ENCODE results near the gene PRAMEF14. TPM values are rescaled to one million over a fixed set of nuclear protein-coding genes. Genes with fewer than 3 reads are reported as not detected.
"Not testable (repeated sequence)": the region's sequence is repeated elsewhere in the genome, so short reads cannot be mapped to it uniquely, and the experiment has no call there.

Gene PRAMEF14, protein sequence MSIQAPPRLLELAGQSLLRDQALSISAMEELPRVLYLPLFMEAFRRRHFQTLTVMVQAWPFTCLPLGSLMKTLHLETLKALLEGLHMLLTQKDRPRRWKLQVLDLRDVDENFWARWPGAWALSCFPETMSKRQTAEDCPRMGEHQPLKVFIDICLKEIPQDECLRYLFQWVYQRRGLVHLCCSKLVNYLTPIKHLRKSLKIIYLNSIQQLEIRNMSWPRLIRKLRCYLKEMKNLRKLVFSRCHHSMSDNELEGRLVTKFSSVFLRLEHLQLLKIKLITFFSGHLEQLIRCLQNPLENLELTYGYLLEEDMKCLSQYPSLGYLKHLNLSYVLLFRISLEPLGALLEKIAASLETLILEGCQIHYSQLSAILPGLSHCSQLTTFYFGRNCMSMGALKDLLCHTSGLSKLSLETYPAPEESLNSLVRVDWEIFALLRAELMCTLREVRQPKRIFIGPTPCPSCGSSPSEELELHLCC
- not detected for polyA plus RNA-seq (2012; ENCODE audit: insufficient read depth, insufficient read length)

DNA sequence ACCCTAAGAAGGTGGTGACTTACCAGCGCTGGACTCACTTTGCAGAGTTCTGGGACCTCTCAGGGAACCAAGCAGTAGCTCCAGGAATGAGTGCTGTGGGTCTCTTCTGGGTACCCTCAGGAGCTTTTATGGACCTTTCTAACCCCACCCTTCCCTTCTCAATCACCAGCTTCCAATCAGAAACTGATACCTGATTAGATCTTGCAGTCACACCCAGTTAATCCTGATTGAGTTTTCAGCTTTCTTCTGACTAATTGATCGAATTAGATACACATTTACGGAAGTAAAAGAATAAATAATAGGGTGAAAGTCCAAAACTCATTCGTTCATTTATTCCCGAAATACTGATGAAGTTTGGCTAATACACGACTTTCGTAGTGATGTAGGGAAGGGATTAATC, at the start of gene PRAMEF14:
PRAMEF14 (minus strand) TSS at position 101 of the 400 bp plus-strand sequence. CDS start 1,820 bp downstream, outside the sequence.
- not testable (repeated sequence) for H3K4me3 ChIP-seq (ENCODE audit: low read length); DNase-seq (ENCODE audit: low read depth, low spot score)

DNA sequence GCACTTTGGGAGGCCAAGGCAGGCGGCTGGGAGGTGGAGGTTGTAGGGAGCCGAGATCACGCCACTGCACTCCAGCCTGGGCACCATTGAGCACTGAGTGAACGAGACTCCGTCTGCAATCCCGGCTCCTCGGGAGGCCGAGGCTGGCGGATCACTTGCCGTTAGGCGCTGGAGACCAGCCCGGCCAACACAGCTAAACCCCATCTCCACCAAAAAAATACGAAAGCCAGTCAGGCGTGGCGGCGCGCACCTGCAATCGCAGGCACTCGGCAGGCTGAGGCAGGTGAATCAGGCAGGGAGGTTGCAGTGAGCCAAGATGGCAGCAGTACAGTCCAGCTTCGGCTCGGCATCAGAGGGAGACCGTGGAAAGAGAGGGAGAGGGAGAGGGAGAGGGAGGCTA, 48.4 kb upstream of the PRAMEF14 start:
- H3K4me3 ChIP-seq (ENCODE audit: low read length); DNase-seq (ENCODE audit: low read depth, low spot score): not testable (repeated sequence)

DNA sequence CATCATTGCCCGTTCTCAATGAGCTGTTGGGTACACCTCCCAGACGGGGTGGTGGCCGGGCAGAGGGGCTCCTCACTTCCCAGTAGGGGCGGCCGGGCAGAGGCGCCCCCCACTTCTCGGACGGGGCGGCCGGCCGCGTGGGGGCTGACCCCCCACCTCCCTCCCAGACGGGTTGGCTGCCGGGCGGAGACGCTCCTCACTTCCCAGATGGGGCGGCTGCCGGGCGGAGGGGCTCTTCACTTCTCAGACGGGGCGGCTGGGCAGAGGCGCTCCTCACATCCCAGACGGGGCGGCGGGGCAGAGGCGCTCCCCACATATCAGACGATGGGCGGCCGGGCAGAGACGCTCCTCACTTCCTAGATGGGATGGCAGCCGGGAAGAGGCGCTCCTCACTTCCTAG, 47.8 kb upstream of the PRAMEF14 start:
- H3K4me3 ChIP-seq (ENCODE audit: low read length); DNase-seq (ENCODE audit: low read depth, low spot score): not testable (repeated sequence)

DNA sequence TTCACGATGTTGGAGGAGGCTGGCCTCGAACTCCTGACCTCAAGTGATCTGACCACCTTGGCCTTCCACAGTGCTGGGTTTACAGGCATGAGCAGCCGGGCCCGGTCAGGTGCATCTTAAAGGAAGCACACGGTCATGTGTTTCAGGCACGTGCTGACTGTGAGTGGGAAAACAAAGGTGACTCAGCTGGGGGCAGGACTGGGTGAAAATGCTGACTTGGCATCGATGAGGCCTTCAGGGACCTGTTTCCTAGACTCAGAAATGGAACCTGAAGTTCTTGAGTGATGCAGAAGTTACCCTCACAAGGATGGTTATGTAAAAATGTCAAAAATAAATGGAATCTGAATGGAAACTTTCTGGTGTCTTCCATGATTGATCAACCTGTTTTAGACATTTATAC, 46.1 kb upstream of the PRAMEF14 start:
- not testable (repeated sequence) for DNase-seq (ENCODE audit: low read depth, low spot score); H3K4me3 ChIP-seq (ENCODE audit: low read length)

DNA sequence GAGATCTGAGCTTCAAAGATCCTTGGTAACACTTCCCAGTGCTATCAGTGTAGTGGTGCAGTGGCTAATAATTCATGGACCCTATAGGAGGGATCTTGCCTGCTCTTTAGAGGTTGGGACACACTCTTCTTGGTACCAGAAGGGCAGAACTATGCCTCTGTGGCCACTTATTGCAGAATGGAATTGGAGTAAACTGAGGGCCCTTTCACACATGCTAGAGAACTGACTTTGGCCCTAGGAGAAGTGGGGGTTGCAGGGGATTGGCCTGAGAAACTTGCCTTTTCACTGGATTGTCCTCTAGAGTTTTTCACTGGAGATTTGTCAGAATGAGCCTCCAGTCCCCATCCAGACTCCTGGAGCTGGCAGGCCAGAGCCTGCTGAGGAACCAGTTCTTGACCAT, 42.4 kb upstream of the PRAMEF14 start, which contains the start of gene PRAMEF17:
PRAMEF17 (plus strand) TSS at position 301 of the 400 bp plus-strand sequence; CDS start at position 327, 26 bp downstream.
- not testable (repeated sequence) for DNase-seq (ENCODE audit: low read depth, low spot score); H3K4me3 ChIP-seq (ENCODE audit: low read length)

DNA sequence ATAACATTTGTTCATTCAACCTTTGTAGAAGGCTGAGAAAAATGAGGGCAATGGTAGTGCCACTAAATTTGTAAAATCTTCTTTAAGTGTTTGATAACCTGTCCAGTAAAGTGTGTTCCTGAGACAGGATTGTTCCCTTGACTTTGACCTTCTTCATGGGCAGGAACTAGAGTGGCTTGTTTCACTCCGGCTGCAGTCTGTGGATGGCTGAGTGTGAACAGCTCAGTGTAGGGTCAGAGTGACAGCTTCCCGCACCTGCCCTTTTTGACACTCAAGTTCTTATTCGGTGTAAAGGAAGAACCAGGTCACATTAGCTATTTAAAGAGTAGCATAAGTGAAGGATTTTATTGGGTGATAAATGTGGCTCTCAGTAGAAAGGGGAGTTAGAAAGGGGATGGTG, 33.4 kb upstream of the PRAMEF14 start:
- not testable (repeated sequence) for H3K4me3 ChIP-seq (ENCODE audit: low read length); DNase-seq (ENCODE audit: low read depth, low spot score)

DNA sequence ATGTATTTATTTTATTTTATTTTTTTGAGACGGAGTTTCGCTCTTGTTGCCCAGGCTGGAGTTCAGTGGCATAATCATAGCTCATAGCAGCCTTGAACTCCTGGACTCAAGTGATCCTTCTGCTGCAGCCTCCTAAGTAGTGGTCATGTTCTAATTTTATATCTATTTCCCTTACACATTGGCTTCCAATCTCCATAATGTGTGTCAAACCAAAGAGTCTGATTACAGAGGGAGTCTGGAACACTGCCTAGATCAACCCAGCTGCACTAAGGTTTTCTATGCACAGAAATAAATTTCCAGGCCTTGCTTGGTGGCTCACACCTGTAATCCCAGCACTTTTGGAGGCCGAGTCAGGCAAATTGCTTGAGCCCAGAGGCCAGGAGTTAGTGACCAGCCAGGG, 32.0 kb upstream of the PRAMEF14 start:
- not testable (repeated sequence) for DNase-seq (ENCODE audit: low read depth, low spot score); H3K4me3 ChIP-seq (ENCODE audit: low read length)

DNA sequence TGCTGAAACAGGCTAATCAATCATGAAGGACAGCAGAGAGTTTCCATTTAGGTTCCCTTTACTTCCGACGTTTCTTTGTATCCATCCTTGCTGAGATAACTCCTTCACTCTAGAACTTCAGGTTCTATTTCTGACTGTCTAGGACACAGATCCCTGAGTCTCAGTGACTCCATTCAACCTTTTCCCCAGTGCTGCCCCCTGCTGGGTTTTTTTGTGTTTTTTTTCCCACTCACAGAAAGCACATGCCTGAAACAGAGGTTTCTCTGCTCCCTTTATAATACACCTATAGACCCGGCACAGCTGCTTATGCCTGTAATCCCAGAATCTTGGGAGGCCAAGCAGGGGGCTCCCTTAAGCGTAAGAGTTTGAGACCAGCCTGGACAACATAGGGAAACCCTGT, 21.6 kb upstream of the PRAMEF14 start:
- peak; percentile 32 for DNase-seq (ENCODE audit: low read depth, low spot score)
- not testable (repeated sequence) for H3K4me3 ChIP-seq (ENCODE audit: low read length)

DNA sequence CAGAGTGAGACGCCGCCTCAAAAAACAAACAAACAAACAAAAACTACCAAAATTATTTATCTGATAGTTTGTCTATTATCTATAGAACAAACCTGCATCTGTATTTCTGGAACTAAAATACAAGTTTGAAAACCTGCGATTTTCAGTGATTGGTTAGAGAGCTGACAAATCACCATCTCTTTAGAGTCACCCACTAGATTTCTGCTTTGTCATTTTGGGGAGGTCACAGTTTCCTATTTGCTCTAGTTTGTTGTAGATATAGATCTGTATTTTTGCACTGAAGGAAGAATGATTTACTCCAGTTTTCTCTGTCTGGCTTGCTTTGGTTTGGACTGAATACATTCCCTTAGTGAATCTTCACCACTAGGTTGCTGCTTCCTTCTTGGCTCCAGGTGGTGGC, 19.6 kb upstream of the PRAMEF14 start:
- not testable (repeated sequence) for DNase-seq (ENCODE audit: low read depth, low spot score); H3K4me3 ChIP-seq (ENCODE audit: low read length)

DNA sequence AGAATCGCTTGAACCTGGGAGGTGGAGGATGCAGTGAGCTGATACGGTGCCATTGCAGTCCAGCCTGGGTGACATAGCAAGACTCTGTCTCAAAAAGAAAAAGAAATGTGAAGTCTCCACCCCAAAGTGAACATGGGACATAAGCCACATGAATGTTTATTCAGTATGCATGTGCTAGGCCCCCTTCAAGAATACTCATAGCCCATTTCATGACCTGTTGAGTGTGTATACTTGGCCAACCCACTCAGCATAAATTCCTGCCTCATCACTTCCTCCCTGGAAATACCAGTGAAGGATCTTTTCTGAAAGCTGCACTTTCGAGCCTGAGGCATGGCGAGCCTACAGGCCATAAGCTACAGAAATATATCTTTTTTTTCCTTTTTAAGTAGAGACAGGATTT, 18.0 kb upstream of the PRAMEF14 start:
- H3K4me3 ChIP-seq (ENCODE audit: low read length); DNase-seq (ENCODE audit: low read depth, low spot score): not testable (repeated sequence)

DNA sequence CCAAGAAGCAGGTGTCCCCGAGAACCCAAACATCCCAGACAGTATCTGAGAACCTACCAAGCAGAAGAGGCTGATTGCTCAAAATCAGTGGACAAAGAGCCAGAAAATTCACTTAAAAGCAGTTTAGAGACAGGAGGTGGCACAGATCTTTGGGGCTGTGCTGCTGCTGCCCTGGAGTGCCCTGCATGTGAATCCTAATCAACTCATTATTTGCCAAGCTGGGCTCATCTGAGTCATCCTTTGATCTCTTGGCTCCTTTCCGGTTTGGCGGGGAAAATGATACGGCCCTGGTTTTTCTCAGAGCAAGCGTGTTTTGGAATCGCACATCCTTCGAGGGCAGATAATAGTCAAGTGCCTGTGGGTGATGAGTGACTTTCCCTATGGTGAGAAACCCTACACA, 15.4 kb upstream of the PRAMEF14 start:
- not testable (repeated sequence) for DNase-seq (ENCODE audit: low read depth, low spot score); H3K4me3 ChIP-seq (ENCODE audit: low read length)

DNA sequence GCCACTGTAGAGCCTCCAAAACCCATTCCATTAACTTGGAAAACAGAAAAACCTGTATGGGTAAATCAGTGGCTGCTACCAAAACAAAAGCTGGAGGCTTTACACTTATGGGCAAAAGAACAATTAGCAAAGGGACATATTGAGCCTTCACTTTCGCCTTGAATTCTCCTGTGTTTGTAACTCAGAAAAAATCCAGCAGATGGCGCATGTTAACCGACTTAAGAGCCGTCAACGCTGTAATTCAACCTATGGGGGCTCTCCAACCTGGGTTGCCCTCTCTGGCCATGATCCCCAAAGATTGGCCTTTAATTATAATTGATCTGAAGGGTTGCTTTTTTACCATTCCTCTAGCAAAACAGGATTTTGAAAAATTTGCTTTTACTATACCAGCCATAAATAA, 9.8 kb upstream of the PRAMEF14 start:
- H3K4me3 ChIP-seq (ENCODE audit: low read length) = not testable (repeated sequence)
- DNase-seq (ENCODE audit: low read depth, low spot score) = peak; percentile 70

DNA sequence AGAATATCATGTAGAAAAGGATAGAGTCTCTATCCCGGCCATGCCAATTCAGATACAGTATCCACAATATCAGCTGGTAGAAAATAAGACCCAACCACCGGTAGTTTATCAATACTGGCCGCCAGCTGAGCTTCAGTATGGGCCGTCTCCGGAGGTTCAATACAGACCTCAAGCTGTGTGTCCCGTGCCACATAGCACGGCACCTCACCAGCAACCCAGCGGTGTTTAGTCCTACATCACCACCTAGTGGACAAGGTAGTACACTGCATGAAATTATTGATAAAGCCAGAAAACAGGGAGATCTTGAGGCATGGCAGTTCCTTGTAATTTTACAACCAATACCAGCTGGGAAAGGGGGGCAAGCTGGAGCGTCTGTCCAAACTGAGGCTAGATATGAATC, 7.5 kb upstream of the PRAMEF14 start:
- DNase-seq (ENCODE audit: low read depth, low spot score) = not testable (repeated sequence)

DNA sequence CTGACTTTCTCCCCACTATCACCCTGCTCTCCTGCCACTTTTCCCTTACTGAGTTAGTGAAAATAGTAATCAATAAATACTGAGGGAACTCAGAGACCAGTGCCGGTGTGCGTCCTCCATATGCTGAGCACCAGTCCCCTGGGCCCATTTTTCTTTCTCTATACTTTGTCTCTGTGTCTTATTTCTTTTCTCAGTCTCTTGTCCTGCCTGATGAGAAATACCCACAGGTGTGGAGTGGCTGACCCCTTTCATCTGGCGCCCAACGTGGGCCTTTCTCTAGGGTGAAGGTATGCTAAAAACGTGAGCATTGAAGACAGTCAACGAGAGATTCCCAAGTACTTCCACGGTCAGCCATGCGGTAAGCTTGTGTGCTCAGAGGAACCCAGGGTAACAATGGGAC, 6.5 kb upstream of the PRAMEF14 start:
- not testable (repeated sequence) for DNase-seq (ENCODE audit: low read depth, low spot score); H3K4me3 ChIP-seq (ENCODE audit: low read length)

More for the DNA sequence above, 7.5 kb upstream of the PRAMEF14 start:
- H3K4me3 ChIP-seq (ENCODE audit: low read length) = not testable (repeated sequence)

DNA sequence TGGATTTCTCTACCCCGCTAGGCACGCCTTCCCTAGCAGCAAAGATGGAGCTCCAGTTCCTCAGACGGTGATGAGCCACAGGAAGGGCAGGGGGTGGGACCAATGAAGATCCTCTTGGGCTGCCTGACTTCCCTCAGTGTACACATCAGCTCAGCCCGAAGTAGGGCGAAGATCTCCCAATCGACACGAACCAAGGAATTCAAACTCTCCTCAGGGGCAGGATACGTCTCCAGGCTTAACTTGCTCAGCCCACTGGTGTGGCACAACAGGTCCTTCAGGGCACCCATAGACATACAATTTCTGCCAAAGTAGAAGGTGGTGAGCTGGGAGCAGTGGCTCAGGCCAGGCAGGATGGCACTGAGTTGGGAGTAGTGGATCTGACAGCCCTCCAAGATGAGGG, 4.4 kb downstream of the PRAMEF14 start:
- not testable (repeated sequence) for H3K4me3 ChIP-seq (ENCODE audit: low read length); DNase-seq (ENCODE audit: low read depth, low spot score)

DNA sequence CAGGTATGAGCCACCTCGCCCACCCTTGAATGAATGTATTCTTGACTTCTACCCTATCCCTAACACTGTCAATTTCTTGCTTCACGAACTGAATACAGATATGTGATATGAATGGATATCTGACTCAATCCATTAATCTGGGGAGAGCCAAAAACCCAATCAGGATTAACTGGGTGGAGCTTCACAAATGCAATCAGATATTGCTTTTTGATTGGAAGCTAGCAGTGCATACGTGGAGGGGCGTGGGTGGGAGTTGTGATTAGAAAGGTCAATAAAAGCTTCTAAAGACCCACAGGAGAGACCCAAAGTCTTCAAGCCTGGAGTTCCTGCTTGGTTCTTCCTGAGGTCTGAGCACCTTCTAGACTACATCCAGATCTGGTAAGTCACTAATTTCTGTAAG, 31.7 kb downstream of the PRAMEF14 start, which contains the start of gene PRAMEF15:
PRAMEF15 (plus strand) TSS at position 301 of the 400 bp plus-strand sequence. CDS start 2,827 bp downstream, outside the sequence.
- H3K4me3 ChIP-seq (ENCODE audit: low read length); DNase-seq (ENCODE audit: low read depth, low spot score): not testable (repeated sequence)

DNA sequence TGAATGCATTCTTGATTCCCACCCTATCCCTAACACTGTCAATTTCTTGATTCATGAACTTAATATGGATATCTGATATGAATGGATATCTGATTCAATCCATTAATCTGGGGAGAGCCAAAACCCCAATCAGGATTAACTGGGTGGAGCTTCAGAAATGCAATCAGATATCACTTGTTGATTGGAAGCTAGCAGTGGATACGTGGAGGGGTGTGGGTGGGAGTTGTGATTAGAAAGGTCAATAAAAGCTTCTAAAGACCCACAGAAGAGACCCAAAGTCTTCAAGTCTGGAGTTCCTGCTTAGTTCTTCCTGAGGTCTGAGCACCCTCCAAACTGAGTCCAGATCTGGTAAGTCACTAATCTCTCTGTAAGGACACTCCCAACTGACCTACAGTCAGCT, 43.7 kb downstream of the PRAMEF14 start, which contains the start of gene PRAMEF33:
PRAMEF33 (plus strand) TSS at position 301 of the 400 bp plus-strand sequence. CDS start 2,416 bp downstream, outside the sequence.
- DNase-seq (ENCODE audit: low read depth, low spot score); H3K4me3 ChIP-seq (ENCODE audit: low read length): not testable (repeated sequence)

DNA sequence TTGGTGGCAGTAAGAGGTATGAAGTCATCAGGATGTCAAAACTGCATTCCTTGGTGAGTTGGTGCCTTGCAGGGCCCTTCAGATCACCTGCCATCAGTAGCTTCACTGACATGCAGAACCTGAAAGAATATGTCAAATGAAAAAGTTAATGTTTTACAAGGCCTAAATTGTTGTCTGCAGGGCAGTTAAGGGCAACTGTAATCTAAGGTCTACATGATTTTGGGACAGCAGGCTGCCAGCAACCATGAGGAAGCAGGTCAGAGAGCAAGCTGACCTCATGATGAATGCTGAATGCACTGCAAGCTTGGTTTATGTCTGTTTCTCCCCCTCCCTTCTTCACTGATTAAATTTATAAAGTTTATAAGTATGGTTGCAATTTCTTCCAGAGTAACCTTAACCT, 44.7 kb downstream of the PRAMEF14 start:
- not testable (repeated sequence) for H3K4me3 ChIP-seq (ENCODE audit: low read length); DNase-seq (ENCODE audit: low read depth, low spot score)

DNA sequence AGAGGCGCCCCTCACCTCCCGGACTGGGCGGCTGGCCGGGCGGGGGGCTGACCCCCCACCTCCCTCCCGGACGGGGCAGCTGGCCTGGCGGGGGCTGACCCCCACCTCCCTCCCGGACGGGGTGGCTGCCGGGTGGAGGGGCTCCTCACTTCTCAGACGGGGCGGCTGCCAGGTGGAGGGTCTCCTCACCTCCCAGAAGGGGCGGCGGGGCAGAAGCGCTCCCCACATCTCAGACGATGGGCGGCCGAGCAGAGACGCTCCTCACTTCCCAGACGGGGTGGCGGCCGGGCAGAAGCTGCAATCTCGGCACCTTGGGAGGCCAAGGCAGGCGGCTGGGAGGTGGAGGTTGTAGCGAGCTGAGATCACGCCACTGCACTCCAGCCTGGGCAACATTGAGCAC, 48.2 kb downstream of the PRAMEF14 start:
- DNase-seq (ENCODE audit: low read depth, low spot score); H3K4me3 ChIP-seq (ENCODE audit: low read length): not testable (repeated sequence)

All from Jurkat, Clone E6-1 (cell line).